ENCODE results near the gene KCNJ13. TPM values are rescaled to one million over a fixed set of nuclear protein-coding genes. Genes with fewer than 3 reads are reported as not detected.
A peak's percentile ranks its signal among the peaks of the same experiment; 100 is the strongest.

Gene KCNJ13
- total and polyA plus RNA-seq, 3 donors from 2014 or later, result 0.25 to 2.8 (median 1.3) TPM

GRCh38 chr2:232761301-232761907 is 15.0 kb downstream of the KCNJ13 start:
- H3K4me1 ChIP-seq, result no peaks in the 10 kb centered on the region
- 55 to 65% methylated on average over 3 of the region's 3 CpGs for WGBS, 2 donors
- H3K27me3 ChIP-seq, result no peaks in the 10 kb centered on the region
- H3K36me3 ChIP-seq (ENCODE audit: low read depth, missing control alignments), result peaks cover 5% of the 10 kb centered on the region
- H3K9me3 ChIP-seq, result no peaks in the 10 kb centered on the region
- TF ChIP-seq CTCF (IDR thresholded peaks at IDR 0.05) (peak; percentile 30 to 43 (median 32)), POLR2A (IDR thresholded peaks at IDR 0.05) (no peak)
- H3K27ac ChIP-seq, result no peak overlapping the region
- no peak overlapping the region for H3K4me3 ChIP-seq
- no peak for DNase-seq
- intact Hi-C loops (cut with DNase I; ENCODE audit: low total_unique reads), result no loop called here

- 80 to 82% methylated on average over 2 of the region's 2 CpGs for WGBS, 2 donors
- intact Hi-C loops (cut with DNase I; ENCODE audit: low total_unique reads), result no loop called here
- no peaks in the 10 kb centered on the region for H3K27me3 ChIP-seq
- H3K36me3 ChIP-seq (ENCODE audit: low read depth, missing control alignments), result peaks cover 5% of the 10 kb centered on the region
- no peak overlapping the region for H3K4me3 ChIP-seq
- no peak for TF ChIP-seq CTCF (IDR thresholded peaks at IDR 0.05)
- no peak for TF ChIP-seq POLR2A (IDR thresholded peaks at IDR 0.05)
- no peak for DNase-seq
- no peaks in the 10 kb centered on the region for H3K9me3 ChIP-seq
- H3K4me1 ChIP-seq, result no peaks in the 10 kb centered on the region
- H3K27ac ChIP-seq, result no peak overlapping the region
Observed at GRCh38 chr2:232757905-232758304, 18.5 kb downstream of the KCNJ13 start.

- no peak for TF ChIP-seq POLR2A (IDR thresholded peaks at IDR 0.05)
- no peak for TF ChIP-seq CTCF (IDR thresholded peaks at IDR 0.05)
Observed at GRCh38 chr2:232750135-232750671, 26.2 kb downstream of the KCNJ13 start.

GRCh38 chr2:232749331-232749730 is 27.0 kb downstream of the KCNJ13 start:
- H3K27me3 ChIP-seq, result no peaks in the 10 kb centered on the region
- intact Hi-C loops (cut with DNase I; ENCODE audit: low total_unique reads), result no loop called here
- H3K9me3 ChIP-seq, result no peaks in the 10 kb centered on the region
- no peak overlapping the region for H3K4me3 ChIP-seq
- WGBS, 2 donors, result 91 to 93% methylated on average over 3 of the region's 3 CpGs
- no peak for TF ChIP-seq CTCF (IDR thresholded peaks at IDR 0.05)
- TF ChIP-seq POLR2A (IDR thresholded peaks at IDR 0.05), result no peak
- H3K4me1 ChIP-seq, result no peaks in the 10 kb centered on the region
- no peaks in the 10 kb centered on the region for H3K36me3 ChIP-seq (ENCODE audit: low read depth, missing control alignments)
- no peak for DNase-seq
- no peak overlapping the region for H3K27ac ChIP-seq

More at GRCh38 chr2:232750135-232750671, 26.2 kb downstream of the KCNJ13 start:
- H3K27me3 ChIP-seq, result no peaks in the 10 kb centered on the region
- no peaks in the 10 kb centered on the region for H3K36me3 ChIP-seq (ENCODE audit: low read depth, missing control alignments)
- no peak overlapping the region for H3K4me3 ChIP-seq
- H3K4me1 ChIP-seq, result no peaks in the 10 kb centered on the region
- H3K27ac ChIP-seq, result no peak overlapping the region
- WGBS, 2 donors, result 86 to 87% methylated on average over 4 of the region's 4 CpGs
- no peaks in the 10 kb centered on the region for H3K9me3 ChIP-seq
- no peak for DNase-seq
- intact Hi-C loops (cut with DNase I; ENCODE audit: low total_unique reads), result no loop called here

GRCh38 chr2:232748038-232748437 is 28.3 kb downstream of the KCNJ13 start:
- 70 to 87% methylated on average over 3 of the region's 3 CpGs for WGBS, 2 donors
- TF ChIP-seq CTCF (IDR thresholded peaks at IDR 0.05) (no peak), POLR2A (IDR thresholded peaks at IDR 0.05) (no peak)
- Histone ChIP-seq H3K9me3 (no peaks in the 10 kb centered on the region), H3K27me3 (no peaks in the 10 kb centered on the region), H3K4me1 (no peaks in the 10 kb centered on the region), H3K27ac (no peak overlapping the region), H3K4me3 (no peak overlapping the region), H3K36me3 (ENCODE audit: low read depth, missing control alignments) (no peaks in the 10 kb centered on the region)
- intact Hi-C loops (cut with DNase I; ENCODE audit: low total_unique reads), result no loop called here
- DNase-seq, result no peak
